Mesendoderm (in vitro differentiated cells): Measurements from ENCODE around the gene C1orf105.

Experiments used
- DNase-seq: peaks from one replicate; pipeline ENCODE4 v3.0.0; 2013
- H2AK5ac ChIP-seq: 2 replicates; pipeline ENCODE4 v1.6.1; 2013; ENCODE audit warnings: low read length, inconsistent platforms
- H2BK120ac ChIP-seq: 2 replicates; pipeline ENCODE4 v1.6.1; 2013; ENCODE audit warnings: low read depth, mild to moderate bottlenecking, low read length, moderate library complexity, mixed read lengths
- H2BK15ac ChIP-seq: replicated peaks from 2 replicates; pipeline ENCODE4 v1.6.1; 2013; ENCODE audit warnings: low read depth, mild to moderate bottlenecking, moderate library complexity
- H2BK5ac ChIP-seq: 2 replicates; pipeline ENCODE4 v1.6.1; 2013; ENCODE audit warnings: low read length, inconsistent platforms
- H3K18ac ChIP-seq: 2 replicates; pipeline ENCODE4 v1.6.1; 2013; ENCODE audit warnings: mild to moderate bottlenecking, low read length, mixed read lengths
- H3K23ac ChIP-seq: one replicate; pipeline ENCODE4 v1.6.1; 2013; ENCODE audit warnings: low read length
- H3K27ac ChIP-seq: 2 replicates; pipeline ENCODE4 v1.5.1; 2013; ENCODE audit warnings: low read depth, mild to moderate bottlenecking, inconsistent platforms, low read length, moderate library complexity
- H3K27me3 ChIP-seq: 2 replicates; pipeline ENCODE4 v1.6.1; 2013; ENCODE audit warnings: low read length, control low read depth, mild to moderate bottlenecking, inconsistent platforms; ENCODE audit not compliant: insufficient read depth, poor library complexity
- H3K36me3 ChIP-seq: 2 replicates; pipeline ENCODE4 v1.6.1; 2013; ENCODE audit warnings: low read length, inconsistent platforms; ENCODE audit not compliant: control insufficient read depth, insufficient read depth
- H3K4ac ChIP-seq: one replicate; pipeline ENCODE4 v1.6.1; 2013; ENCODE audit warnings: low read depth, mild to moderate bottlenecking, low read length, moderate library complexity
- H3K4me1 ChIP-seq: 2 replicates; pipeline ENCODE4 v1.6.1; 2013; ENCODE audit warnings: low read depth, low read length, inconsistent platforms; ENCODE audit not compliant: control insufficient read depth
- H3K4me2 ChIP-seq: 2 replicates; pipeline ENCODE4 v1.6.1; 2013; ENCODE audit warnings: low read length
- H3K4me3 ChIP-seq: 2 replicates; pipeline ENCODE4 v1.5.1; 2013; ENCODE audit warnings: mild to moderate bottlenecking, low read length
- H3K56ac ChIP-seq: one replicate; pipeline ENCODE4 v1.6.1; 2013; ENCODE audit warnings: low read length
- H3K79me1 ChIP-seq: 2 replicates; pipeline ENCODE4 v1.6.1; 2013; ENCODE audit warnings: low read length, inconsistent platforms
- H3K79me2 ChIP-seq: 2 replicates; pipeline ENCODE4 v1.6.1; 2013; ENCODE audit warnings: mild to moderate bottlenecking, low read length; ENCODE audit not compliant: control insufficient read depth, insufficient read depth
- H3K9ac ChIP-seq: 2 replicates; pipeline ENCODE4 v1.6.1; 2013; ENCODE audit warnings: low read length, inconsistent platforms
- H4K5ac ChIP-seq: one replicate; pipeline ENCODE4 v1.6.1; 2013; ENCODE audit warnings: low read length
- H4K8ac ChIP-seq: one replicate; pipeline ENCODE4 v1.6.1; 2013; ENCODE audit warnings: low read depth, mild to moderate bottlenecking, control low read depth, low read length, moderate library complexity
- WGBS: extraction: QIAGEN DNeasy Blood & Tissue Kit; methylation state at CpG from one replicate; pipeline ENCODE4 v1.1.7; 2013; ENCODE audit warnings: low lambda C conversion rate, missing lambda C conversion rate; ENCODE audit not compliant: insufficient coverage; ENCODE audit errors: extremely low coverage; 5-methylcytosine and 5-hydroxymethylcytosine counted together

Gene C1orf105

DNA sequence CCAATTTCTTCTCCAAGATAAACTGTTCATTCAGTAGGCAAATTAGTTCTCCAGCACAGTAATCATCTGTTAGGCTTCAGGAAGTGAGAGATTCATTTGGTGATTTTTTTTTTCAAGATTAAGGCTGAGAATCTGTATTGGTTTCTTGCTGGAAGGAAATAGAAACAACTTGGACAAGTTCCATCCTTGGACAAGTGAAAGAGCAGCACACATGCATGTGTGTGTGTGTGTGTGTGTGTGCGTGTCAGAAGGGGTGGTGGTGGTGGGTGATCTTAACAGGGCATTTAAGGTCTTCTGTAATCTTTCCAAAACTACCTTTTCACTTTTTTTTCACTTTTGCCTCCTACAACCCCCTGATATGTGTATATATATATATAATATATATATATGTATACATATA, 96.6 kb downstream of the C1orf105 start:
- Histone ChIP-seq H3K27me3 (no peaks in the 10 kb centered on the region), H3K79me2 (no peaks in the 10 kb centered on the region), H3K36me3 (no peaks in the 10 kb centered on the region), H3K4me2 (no peak overlapping the region), H2AK5ac (no peak overlapping the region), H4K5ac (no peak overlapping the region), H3K4me3 (no peak overlapping the region), H2BK120ac (no peak overlapping the region), H2BK15ac (no peak overlapping the region), H3K56ac (no peak overlapping the region), H4K8ac (no peak overlapping the region), H3K4me1 (no peaks in the 10 kb centered on the region), H2BK5ac (no peak overlapping the region), H3K9ac (no peak overlapping the region), H3K18ac (no peak overlapping the region), H3K23ac (no peak overlapping the region), H3K27ac (no peak overlapping the region), H3K79me1 (no peaks in the 10 kb centered on the region), H3K4ac (no peak overlapping the region)
- no CpG with 5 or more reads among the region's 1 CpG for WGBS
- DNase-seq: no peak

DNA sequence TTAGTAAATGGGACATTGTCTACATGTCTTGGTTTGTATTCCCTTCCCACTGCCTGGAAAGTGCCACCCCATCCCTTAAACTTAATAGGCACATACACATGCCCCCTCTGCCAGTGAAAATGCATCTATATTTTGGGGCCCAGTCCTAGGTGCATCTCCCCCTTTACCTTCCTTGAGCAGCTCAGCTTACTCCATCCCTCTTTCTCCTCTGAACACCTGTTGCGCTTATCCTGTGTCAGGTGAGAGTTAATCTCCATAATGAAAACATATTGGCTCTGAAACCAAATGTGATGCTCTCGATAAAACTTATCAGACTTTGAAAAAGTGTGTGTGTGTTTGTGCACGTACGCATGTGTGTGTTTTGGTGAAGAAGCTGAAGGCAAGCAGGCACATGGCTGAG, 97.1 kb downstream of the C1orf105 start:
- Histone ChIP-seq H2BK120ac (no peak overlapping the region), H2AK5ac (no peak overlapping the region), H3K4me1 (no peaks in the 10 kb centered on the region), H3K27ac (no peak overlapping the region), H3K56ac (no peak overlapping the region), H3K9ac (no peak overlapping the region), H3K4me2 (no peak overlapping the region), H2BK5ac (no peak overlapping the region), H3K4ac (no peak overlapping the region), H4K5ac (no peak overlapping the region), H3K79me2 (no peaks in the 10 kb centered on the region), H3K79me1 (no peaks in the 10 kb centered on the region), H3K27me3 (no peaks in the 10 kb centered on the region), H2BK15ac (no peak overlapping the region), H3K36me3 (no peaks in the 10 kb centered on the region), H3K23ac (no peak overlapping the region), H3K18ac (no peak overlapping the region), H4K8ac (no peak overlapping the region), H3K4me3 (no peak overlapping the region)
- WGBS: no CpG with 5 or more reads among the region's 4 CpGs
- no peak for DNase-seq
